Bone marrow (tissue), 2 donors: ENCODE results near the gene CCDC77.

ENCODE experiments used
- DNase-seq, 2 donors: peaks; one replicate each; lab custom pipeline; 2025; lab: John Stamatoyannopoulos, UW

Gene CCDC77

DNA sequence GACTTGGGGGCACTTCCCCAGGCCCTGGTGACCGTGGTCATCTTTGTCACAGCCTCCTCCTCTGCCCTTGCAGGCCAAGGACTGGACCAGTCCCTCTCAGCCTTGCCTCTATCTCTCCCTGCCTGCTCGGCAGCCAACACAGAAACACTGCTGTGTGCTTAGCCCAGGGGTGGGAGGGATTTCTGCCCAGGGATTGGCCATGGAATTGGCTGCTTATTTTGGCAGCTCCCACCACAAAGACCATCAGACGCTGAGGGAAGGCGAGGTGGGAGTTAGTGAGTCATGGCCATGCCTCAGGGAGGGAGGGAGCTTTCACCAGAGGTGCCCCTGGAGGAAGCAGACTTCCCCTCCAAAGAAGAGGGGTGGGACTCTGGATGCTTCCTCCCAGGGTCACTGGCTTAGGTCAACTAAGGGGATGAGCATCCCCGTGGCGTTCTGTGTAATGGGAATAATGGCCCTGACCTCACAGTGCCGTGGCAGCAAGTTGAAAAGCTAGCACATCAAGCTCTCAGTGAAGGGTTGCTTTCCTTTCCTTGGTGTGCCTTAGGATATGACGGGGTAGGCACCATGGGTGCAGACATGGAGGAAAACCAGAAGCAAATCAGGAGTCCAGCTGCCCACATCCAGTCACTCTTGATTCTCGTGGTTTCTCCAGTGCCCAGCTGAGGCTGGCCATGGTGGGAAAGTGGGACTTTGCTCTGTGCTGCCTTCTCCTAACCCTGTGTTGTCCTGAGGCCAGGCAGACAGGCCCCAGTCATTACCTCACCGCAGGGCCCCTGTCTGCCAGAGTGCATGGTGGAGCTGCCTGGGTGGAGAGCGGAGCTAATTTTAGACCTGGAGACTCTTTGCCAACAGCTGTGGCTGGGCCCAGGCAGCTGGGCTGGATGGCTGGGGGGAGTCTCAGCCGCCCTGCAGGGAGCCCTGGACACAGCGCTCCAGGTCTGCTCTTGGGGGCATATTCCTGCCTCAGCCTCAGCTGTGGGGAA is 79.7 kb downstream of the CCDC77 start:
- DNase-seq: no peak

DNA sequence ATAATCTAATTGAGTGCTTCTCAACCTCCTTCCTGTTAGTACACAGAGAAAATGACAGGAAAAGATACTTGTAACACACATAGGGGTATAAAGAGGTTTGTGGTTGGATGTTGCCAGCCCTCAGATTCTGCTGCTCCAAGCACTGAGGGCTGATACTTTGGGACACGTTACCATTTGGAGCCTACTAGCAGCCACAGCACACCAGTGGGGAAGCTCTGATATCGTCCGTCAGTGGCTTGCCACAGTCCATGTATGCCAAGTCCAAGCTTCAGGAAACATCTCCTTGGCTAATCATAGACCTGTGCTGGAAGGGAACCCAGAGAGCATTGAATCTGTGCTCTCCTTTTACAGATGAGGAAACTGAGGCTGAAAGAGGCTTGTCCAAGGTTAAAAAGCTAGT is 80.6 kb downstream of the CCDC77 start:
- no peak for DNase-seq

DNA sequence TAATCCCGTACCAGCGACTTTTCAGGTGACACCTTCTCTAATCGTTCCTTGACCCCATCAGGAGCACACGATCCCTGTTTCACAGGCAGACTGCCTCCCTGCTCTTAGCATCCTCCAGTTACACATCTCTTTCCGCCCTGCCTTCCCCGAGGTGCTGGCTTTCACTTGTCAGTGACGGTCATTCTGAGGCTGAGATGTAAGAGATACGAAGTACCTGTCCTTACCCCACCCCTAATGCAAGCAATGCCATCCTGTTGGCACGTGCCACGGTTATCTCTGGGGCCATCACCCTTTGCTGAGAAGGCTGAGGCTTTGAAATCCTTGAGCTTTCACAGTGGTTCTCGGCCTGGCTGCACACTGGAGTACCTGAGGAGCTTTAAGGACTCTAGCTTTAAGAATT is 82.7 kb downstream of the CCDC77 start:
- DNase-seq: no peak

DNA sequence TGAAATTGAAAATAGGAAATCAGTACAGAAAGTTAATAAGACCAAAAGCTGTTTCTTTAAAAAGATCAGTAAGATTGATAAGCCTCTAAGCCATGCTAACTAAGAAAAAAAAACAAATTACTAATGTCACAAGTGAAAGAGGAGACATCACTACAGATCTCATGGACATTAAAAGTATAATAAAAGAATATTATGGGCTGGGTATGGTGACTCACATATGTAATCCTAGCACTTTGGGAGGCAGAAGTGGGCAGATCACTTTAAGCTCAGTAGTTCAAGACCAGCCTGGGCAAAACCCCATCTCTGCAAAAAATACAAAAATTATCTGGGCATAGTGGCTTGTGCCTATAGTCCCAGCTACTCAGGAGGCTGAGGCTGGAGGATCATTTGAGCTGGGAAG is 88.8 kb downstream of the CCDC77 start:
- DNase-seq: no peak
